SJCRH30 (cell line): Measurements from ENCODE around the gene PDHA2. TPM values are rescaled to one million over a fixed set of nuclear protein-coding genes. Genes with fewer than 3 reads are reported as not detected.
"Not testable (repeated sequence)": the region's sequence is repeated elsewhere in the genome, so short reads cannot be mapped to it uniquely, and the experiment has no call there.

ENCODE experiments used
- DNase-seq, 2 experiments: peaks; one replicate each; pipeline ENCODE4 v3.0.0-alpha.2; 2015 to 2020
- H3K27ac ChIP-seq: fragments of 250-450 bp; sonication (Bioruptor Pico); 2 replicates; pipeline ENCODE4 v1.5.1; 2020; ENCODE audit warnings: mild to moderate bottlenecking, moderate library complexity
- H3K27me3 ChIP-seq: fragments of 250-450 bp; sonication (Bioruptor Pico); 2 replicates; pipeline ENCODE4 v1.5.1; 2020; ENCODE audit warnings: mild to moderate bottlenecking, moderate library complexity
- H3K36me3 ChIP-seq: fragments of 250-450 bp; sonication (Bioruptor Pico); 2 replicates; pipeline ENCODE4 v1.5.1; 2020; ENCODE audit warnings: mild to moderate bottlenecking, moderate library complexity
- H3K4me1 ChIP-seq: fragments of 250-450 bp; sonication (Bioruptor Pico); 2 replicates; pipeline ENCODE4 v1.5.1; 2020; ENCODE audit warnings: mild to moderate bottlenecking, moderate library complexity
- H3K4me3 ChIP-seq: fragments of 250-450 bp; sonication (Bioruptor Pico); 2 replicates; pipeline ENCODE4 v1.5.1; 2020; ENCODE audit warnings: mild to moderate bottlenecking, moderate library complexity
- H3K9me3 ChIP-seq: fragments of 250-450 bp; sonication (Bioruptor Pico); replicated peaks from 2 replicates; pipeline ENCODE4 v1.5.1; 2020; ENCODE audit warnings: mild to moderate bottlenecking, moderate library complexity
- total RNA-seq: library from RNA; depleted of rRNA; stranded (reverse); fragments of >200 nt; shearing (Covaris generic); gene quantifications from 2 replicates; pipeline ENCODE4 v1.2.3, GENCODE V29; 2014; rRNA removed

PDHA2 gene
- total RNA-seq = not detected in 2 replicates

- Histone ChIP-seq H3K27ac (no peak within 1 kb of the TSS), H3K9me3 (peaks cover 5% of the 10 kb centered on the region; the same call in 1 of the 2 replicates), H3K36me3 (no peaks in the 10 kb centered on the region), H3K4me3 (no peak within 1 kb of the TSS), H3K27me3 (no peaks in the 10 kb centered on the region), H3K4me1 (no peaks in the 10 kb centered on the region)
- DNase-seq = no peak
These were observed at the start of gene PDHA2 for GRCh38 chr4:95839891-95840290. TSS of gene PDHA2 (plus strand) at chr4:95840093. CDS start at chr4:95840151, 58 bp downstream.

- Histone ChIP-seq H3K4me1 (no peaks in the 10 kb centered on the region), H3K27me3 (no peaks in the 10 kb centered on the region), H3K27ac (no peak overlapping the region), H3K4me3 (no peak overlapping the region), H3K36me3 (no peaks in the 10 kb centered on the region), H3K9me3 (no peaks in the 10 kb centered on the region)
- no peak for DNase-seq
These were observed 41.9 kb upstream of the PDHA2 start for GRCh38 chr4:95798003-95798402.

GRCh38 chr4:95798727-95799126 is 41.2 kb upstream of the PDHA2 start:
- no peaks in the 10 kb centered on the region for H3K27me3 ChIP-seq
- H3K27ac ChIP-seq = no peak overlapping the region
- DNase-seq = no peak
- no peaks in the 10 kb centered on the region for H3K9me3 ChIP-seq
- no peaks in the 10 kb centered on the region for H3K4me1 ChIP-seq
- H3K36me3 ChIP-seq = no peaks in the 10 kb centered on the region
- no peak overlapping the region for H3K4me3 ChIP-seq

GRCh38 chr4:95821867-95822266 is 18.0 kb upstream of the PDHA2 start:
- H3K27ac ChIP-seq = no peak overlapping the region
- H3K36me3 ChIP-seq = no peaks in the 10 kb centered on the region
- no peak overlapping the region for H3K4me3 ChIP-seq
- no peaks in the 10 kb centered on the region for H3K9me3 ChIP-seq
- no peak for DNase-seq
- peaks cover 7% of the 10 kb centered on the region; the same call in 1 of the 2 replicates for H3K27me3 ChIP-seq
- H3K4me1 ChIP-seq = no peaks in the 10 kb centered on the region

- H3K27me3 ChIP-seq = no peaks in the 10 kb centered on the region
- H3K4me1 ChIP-seq = no peaks in the 10 kb centered on the region
- DNase-seq = no peak
- no peaks in the 10 kb centered on the region for H3K36me3 ChIP-seq
- H3K4me3 ChIP-seq = no peak overlapping the region
- no peaks in the 10 kb centered on the region for H3K9me3 ChIP-seq
- no peak overlapping the region for H3K27ac ChIP-seq
These were observed 14.3 kb upstream of the PDHA2 start for GRCh38 chr4:95825546-95825945.

- H3K27ac ChIP-seq = no peak overlapping the region
These were observed 9.2 kb upstream of the PDHA2 start for GRCh38 chr4:95830651-95831050.

GRCh38 chr4:95831166-95831565 is 8.7 kb upstream of the PDHA2 start:
- Histone ChIP-seq H3K9me3 (no peaks in the 10 kb centered on the region), H3K4me1 (no peaks in the 10 kb centered on the region), H3K36me3 (no peaks in the 10 kb centered on the region; the same call in 1 of the 2 replicates), H3K27me3 (no peaks in the 10 kb centered on the region), H3K27ac (no peak overlapping the region), H3K4me3 (no peak overlapping the region)
- no peak for DNase-seq

More at GRCh38 chr4:95830651-95831050, 9.2 kb upstream of the PDHA2 start:
- no peaks in the 10 kb centered on the region for H3K4me1 ChIP-seq
- H3K4me3 ChIP-seq = no peak overlapping the region
- DNase-seq = no peak
- no peaks in the 10 kb centered on the region; the same call in 1 of the 2 replicates for H3K36me3 ChIP-seq
- no peaks in the 10 kb centered on the region for H3K9me3 ChIP-seq
- H3K27me3 ChIP-seq = no peaks in the 10 kb centered on the region

GRCh38 chr4:95833711-95834194 is 6.1 kb upstream of the PDHA2 start:
- DNase-seq = no peak
- Histone ChIP-seq H3K36me3 (no peaks in the 10 kb centered on the region; the same call in 1 of the 2 replicates), H3K27me3 (no peaks in the 10 kb centered on the region), H3K4me3 (no peak overlapping the region), H3K27ac (no peak overlapping the region), H3K4me1 (no peaks in the 10 kb centered on the region), H3K9me3 (peaks cover 5% of the 10 kb centered on the region; the same call in 1 of the 2 replicates)

GRCh38 chr4:95835672-95836071 is 4.2 kb upstream of the PDHA2 start:
- H3K4me3 ChIP-seq = no peak overlapping the region
- DNase-seq = peak; percentile 26 to 70

GRCh38 chr4:95838192-95838591 is 1.7 kb upstream of the PDHA2 start:
- DNase-seq = no peak
- H3K36me3 ChIP-seq = no peaks in the 10 kb centered on the region
- H3K27ac ChIP-seq = no peak overlapping the region
- H3K27me3 ChIP-seq = no peaks in the 10 kb centered on the region
- no peak overlapping the region for H3K4me3 ChIP-seq
- H3K9me3 ChIP-seq = peaks cover 5% of the 10 kb centered on the region; the same call in 1 of the 2 replicates
- no peaks in the 10 kb centered on the region for H3K4me1 ChIP-seq

More at GRCh38 chr4:95835672-95836071, 4.2 kb upstream of the PDHA2 start:
- Histone ChIP-seq H3K27ac (no peak overlapping the region), H3K36me3 (no peaks in the 10 kb centered on the region; the same call in 1 of the 2 replicates), H3K9me3 (peaks cover 5% of the 10 kb centered on the region; the same call in 1 of the 2 replicates), H3K4me1 (no peaks in the 10 kb centered on the region), H3K27me3 (no peaks in the 10 kb centered on the region)

GRCh38 chr4:95847908-95848460 is 8.1 kb downstream of the PDHA2 start:
- H3K4me1 ChIP-seq = no peaks in the 10 kb centered on the region
- H3K4me3 ChIP-seq = no peak overlapping the region
- no peak for DNase-seq
- H3K27ac ChIP-seq = no peak overlapping the region
- no peaks in the 10 kb centered on the region for H3K36me3 ChIP-seq
- H3K27me3 ChIP-seq = no peaks in the 10 kb centered on the region
- H3K9me3 ChIP-seq = no peaks in the 10 kb centered on the region

GRCh38 chr4:95850161-95850560 is 10.3 kb downstream of the PDHA2 start:
- DNase-seq = no peak
- Histone ChIP-seq H3K27me3 (no peaks in the 10 kb centered on the region), H3K4me1 (no peaks in the 10 kb centered on the region), H3K4me3 (no peak overlapping the region), H3K36me3 (no peaks in the 10 kb centered on the region), H3K9me3 (no peaks in the 10 kb centered on the region), H3K27ac (no peak overlapping the region)

- Histone ChIP-seq H3K36me3 (no peaks in the 10 kb centered on the region), H3K4me1 (no peaks in the 10 kb centered on the region), H3K27ac (no peak overlapping the region), H3K9me3 (no peaks in the 10 kb centered on the region), H3K27me3 (no peaks in the 10 kb centered on the region), H3K4me3 (no peak overlapping the region)
- no peak for DNase-seq
These were observed 17.9 kb downstream of the PDHA2 start for GRCh38 chr4:95857761-95858160.

GRCh38 chr4:95867919-95868318 is 28.0 kb downstream of the PDHA2 start:
- DNase-seq = peak in 1 of 2 experiments; percentile 20
- H3K4me3 ChIP-seq = no peak overlapping the region
- H3K27me3 ChIP-seq = no peaks in the 10 kb centered on the region
- H3K27ac ChIP-seq = no peak overlapping the region
- H3K36me3 ChIP-seq = no peaks in the 10 kb centered on the region
- H3K4me1 ChIP-seq = no peaks in the 10 kb centered on the region
- H3K9me3 ChIP-seq = no peaks in the 10 kb centered on the region

- not testable (repeated sequence) for H3K4me3 ChIP-seq, H3K36me3 ChIP-seq, H3K27me3 ChIP-seq, H3K9me3 ChIP-seq, H3K4me1 ChIP-seq, DNase-seq, H3K27ac ChIP-seq
These were observed 29.5 kb downstream of the PDHA2 start for GRCh38 chr4:95869414-95869813.

- Histone ChIP-seq H3K4me3 (no peak overlapping the region), H3K36me3 (no peaks in the 10 kb centered on the region), H3K4me1 (no peaks in the 10 kb centered on the region), H3K27ac (no peak overlapping the region), H3K27me3 (no peaks in the 10 kb centered on the region), H3K9me3 (no peaks in the 10 kb centered on the region)
- DNase-seq = peak; percentile 7 to 34
These were observed 30.1 kb downstream of the PDHA2 start for GRCh38 chr4:95869961-95870500.
